Panc1 (cell line): Measurements from ENCODE around the gene GLUL. TPM values are rescaled to one million over a fixed set of nuclear protein-coding genes. Genes with fewer than 3 reads are reported as not detected.

Experiments
- ATAC-seq: fragments of 200-7000 bp; cut with Tn5 transposase; 2 replicates; pipeline ENCODE4 v1.9.1; 2020; ENCODE audit warnings: mild to moderate bottlenecking, moderate library complexity
- BruUV-seq: library from RNA; stranded (reverse); fragments of 400-500 nt; replicated peaks from 2 replicates; lab custom pipeline; 2021; lab: Mats Ljungman, UMichigan
- CTCF ChIA-PET: fragments of 300-600 bp; sonication (Branson Sonifier 250); formaldehyde crosslinking; loops from one replicate; lab custom pipeline; 2022; ENCODE audit warnings: antibody characterized with exemption; lab: Charles Lee
- POLR2A ChIA-PET: fragments of 300-600 bp; sonication (Branson Sonifier 250); formaldehyde crosslinking; loops from one replicate; lab custom pipeline; 2022; ENCODE audit warnings: antibody characterized with exemption; lab: Charles Lee
- DNase-seq: peaks from one replicate; pipeline ENCODE4 v3.0.0-alpha.2; 2010; ENCODE audit warnings: low read depth, low spot score
- H3K27ac ChIP-seq: 2 replicates; pipeline ENCODE4 v1.5.1; 2011; ENCODE audit warnings: mild to moderate bottlenecking, low read length, inconsistent platforms
- H3K27me3 ChIP-seq: fragments of 200-500 bp; sonication (Bioruptor generic); 2 replicates; pipeline ENCODE4 v1.6.0; 2014; ENCODE audit warnings: low read length, inconsistent platforms; ENCODE audit not compliant: control insufficient read depth, insufficient read depth
- H3K36me3 ChIP-seq: fragments of 200-500 bp; sonication (Bioruptor generic); 2 replicates; pipeline ENCODE4 v1.5.1; 2014; ENCODE audit warnings: inconsistent platforms, mild to moderate bottlenecking, low read length, moderate library complexity; ENCODE audit not compliant: control insufficient read depth, insufficient read depth
- H3K4me1 ChIP-seq: 2 replicates; pipeline ENCODE4 v1.5.1; 2011; ENCODE audit warnings: inconsistent platforms, mild to moderate bottlenecking, low read length, moderate library complexity; ENCODE audit not compliant: control insufficient read depth, insufficient read depth
- H3K4me3 ChIP-seq, 2 experiments: 2 replicates each; pipeline ENCODE4 v1.5.1; 2011 to 2012; ENCODE audit warnings: low read depth in 2 of 2, low read length in 2 of 2, mild to moderate bottlenecking in 2 of 2, inconsistent platforms in 1 of 2, moderate library complexity in 1 of 2
- H3K9me3 ChIP-seq: fragments of 200-500 bp; sonication (Bioruptor generic); 2 replicates; pipeline ENCODE4 v1.5.1; 2014; ENCODE audit warnings: low read depth, mild to moderate bottlenecking, inconsistent platforms, low read length, moderate library complexity; ENCODE audit not compliant: control insufficient read depth, insufficient read depth
- CTCF ChIP-seq: fragments of 450-650 bp; IDR thresholded peaks from 2 replicates; pipeline ENCODE4 v1.5.1; 2017; ENCODE audit warnings: mild to moderate bottlenecking
- POLR2AphosphoS5 ChIP-seq: IDR thresholded peaks from 2 replicates; pipeline ENCODE4 v1.6.1; 2012; ENCODE audit warnings: mild to moderate bottlenecking, low read depth, low read length, moderate library complexity
- REST ChIP-seq, 2 experiments: IDR thresholded peaks; 2 replicates each; pipeline ENCODE4 v1.6.1; 2011 to 2012; ENCODE audit warnings: low read depth in 2 of 2, control low read depth in 1 of 2, low read length in 1 of 2, mild to moderate bottlenecking in 1 of 2, moderate library complexity in 1 of 2; ENCODE audit not compliant: insufficient read depth in 1 of 2
- SIN3A ChIP-seq: IDR thresholded peaks from 2 replicates; pipeline ENCODE4 v1.6.1; 2012; ENCODE audit warnings: low read depth, mild to moderate bottlenecking, low read length, moderate library complexity, borderline replicate concordance; ENCODE audit not compliant: insufficient read depth
- TCF7L2 ChIP-seq: IDR thresholded peaks from 2 replicates; pipeline ENCODE4 v1.6.1; 2011; ENCODE audit warnings: mild to moderate bottlenecking, low read depth, low read length, inconsistent platforms
- in situ Hi-C: cut with HindIII; loops from 2 replicates; pipeline ENCODE4 v1.10.0; 2016; ENCODE audit warnings: low sequenced_read_pairs, low pct_unique_long_range_greater_than_20kb
- intact Hi-C: fragments of 100-400 bp; cut with micrococcal nuclease; formaldehyde crosslinking; loops from one replicate; pipeline ENCODE4 v1.10.0; 2022; ENCODE audit not compliant: unreplicated experiment
- total RNA-seq: library from RNA; stranded (reverse); gene quantifications from one replicate; pipeline ENCODE4 v1.2.1, GENCODE V29; 2021; ENCODE audit not compliant: unreplicated experiment

Gene GLUL
- total RNA-seq, 1 experiment from 2014 or later, result 55.2 TPM

GRCh38 chr1:182391028-182391361 lies 595 bp downstream of the GLUL start:
- no TSS peak for BruUV-seq

DNA sequence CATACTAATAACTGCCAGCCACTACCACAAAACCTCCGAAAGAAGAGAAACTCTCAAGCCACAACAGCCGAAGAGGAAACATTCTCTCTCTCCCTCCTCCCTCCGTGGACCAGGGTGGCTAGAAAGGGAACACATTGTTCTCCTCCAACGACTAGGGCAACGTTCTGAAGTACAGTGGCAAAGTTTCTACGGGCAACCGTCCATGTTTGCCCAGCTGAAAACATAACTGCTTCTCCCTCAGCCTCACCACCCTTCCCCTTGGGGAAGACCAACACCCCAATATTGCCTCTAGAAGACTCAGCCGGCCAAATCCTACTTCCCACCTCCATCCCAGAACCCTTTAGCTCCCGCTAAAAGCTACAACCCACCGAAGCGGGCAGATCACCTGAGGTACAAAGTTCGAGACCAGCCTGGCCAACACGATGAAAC lies 2.0 kb downstream of the GLUL start:
- ATAC-seq, result no peak
- H3K36me3 ChIP-seq, result peaks cover 4% of the 10 kb centered on the region
- in situ Hi-C loops (no loop called here), intact Hi-C loops (loop anchor here (5.0 kb wide), 1 partner anchor 67 kb away; no protein-coding TSS in a partner anchor)
- peaks cover 2% of the 10 kb centered on the region; the same call in 1 of the 2 replicates for H3K4me1 ChIP-seq
- H3K9me3 ChIP-seq, result no peaks in the 10 kb centered on the region
- ChIA-PET POLR2A (no interaction called here), CTCF (no interaction called here)
- BruUV-seq, result no TSS peak
- TF ChIP-seq CTCF (no peak), TCF7L2 (no peak), REST (IDR thresholded peaks at IDR 0.05; ENCODE audit: insufficient read depth in 1 of 2, low read depth in 2 of 2, low read length in 1 of 2) (no peak), SIN3A (no peak), POLR2AphosphoS5 (no peak)
- H3K4me3 ChIP-seq, result peak overlapping the region; percentile 57 to 64
- peaks cover 6% of the 10 kb centered on the region; the same call in 1 of the 2 replicates for H3K27me3 ChIP-seq
- no peak overlapping the region for H3K27ac ChIP-seq
- DNase-seq, result no peak

More at GRCh38 chr1:182391028-182391361, 595 bp downstream of the GLUL start:
- Histone ChIP-seq H3K27me3 (peaks cover 11% of the 10 kb centered on the region), H3K9me3 (no peaks in the 10 kb centered on the region), H3K4me3 (peak overlapping the region; percentile 57 to 64), H3K36me3 (peaks cover 4% of the 10 kb centered on the region), H3K4me1 (peaks cover 2% of the 10 kb centered on the region; the same call in 1 of the 2 replicates), H3K27ac (peak overlapping the region; percentile 21; the same call in 1 of the 2 replicates)
- intact Hi-C loops, result loop anchor here (5.0 kb wide), 1 partner anchor 69 kb away; no protein-coding TSS in a partner anchor
- ATAC-seq, result peak; percentile 15; the same call in 1 of the 2 replicates
- in situ Hi-C loops, result no loop called here
- POLR2A ChIA-PET, result interaction anchor here (0.9 kb wide), 1 partner anchor 143 kb away, joined by 4 read pairs; no protein-coding TSS in a partner anchor
- CTCF ChIA-PET, result no interaction called here
- DNase-seq, result no peak
- TF ChIP-seq REST (IDR thresholded peaks at IDR 0.05; ENCODE audit: insufficient read depth in 1 of 2, low read depth in 2 of 2, low read length in 1 of 2), result no peak
- no peak for TF ChIP-seq SIN3A
- TF ChIP-seq POLR2AphosphoS5, result no peak
- TF ChIP-seq TCF7L2, result no peak
- no peak for TF ChIP-seq CTCF
